HG02840 (cell line): ENCODE results near the gene RP2.
A peak's percentile ranks its signal among the peaks of the same experiment; 100 is the strongest.

Source experiments
- ATAC-seq: cut with Tn5 transposase; IDR thresholded peaks from one replicate; pipeline ENCODE4 v1.9.1; 2021; ENCODE audit warnings: mild to moderate bottlenecking, moderate library complexity, moderate number of reproducible peaks; ENCODE audit not compliant: unreplicated experiment, low FRiP score

Gene RP2

DNA sequence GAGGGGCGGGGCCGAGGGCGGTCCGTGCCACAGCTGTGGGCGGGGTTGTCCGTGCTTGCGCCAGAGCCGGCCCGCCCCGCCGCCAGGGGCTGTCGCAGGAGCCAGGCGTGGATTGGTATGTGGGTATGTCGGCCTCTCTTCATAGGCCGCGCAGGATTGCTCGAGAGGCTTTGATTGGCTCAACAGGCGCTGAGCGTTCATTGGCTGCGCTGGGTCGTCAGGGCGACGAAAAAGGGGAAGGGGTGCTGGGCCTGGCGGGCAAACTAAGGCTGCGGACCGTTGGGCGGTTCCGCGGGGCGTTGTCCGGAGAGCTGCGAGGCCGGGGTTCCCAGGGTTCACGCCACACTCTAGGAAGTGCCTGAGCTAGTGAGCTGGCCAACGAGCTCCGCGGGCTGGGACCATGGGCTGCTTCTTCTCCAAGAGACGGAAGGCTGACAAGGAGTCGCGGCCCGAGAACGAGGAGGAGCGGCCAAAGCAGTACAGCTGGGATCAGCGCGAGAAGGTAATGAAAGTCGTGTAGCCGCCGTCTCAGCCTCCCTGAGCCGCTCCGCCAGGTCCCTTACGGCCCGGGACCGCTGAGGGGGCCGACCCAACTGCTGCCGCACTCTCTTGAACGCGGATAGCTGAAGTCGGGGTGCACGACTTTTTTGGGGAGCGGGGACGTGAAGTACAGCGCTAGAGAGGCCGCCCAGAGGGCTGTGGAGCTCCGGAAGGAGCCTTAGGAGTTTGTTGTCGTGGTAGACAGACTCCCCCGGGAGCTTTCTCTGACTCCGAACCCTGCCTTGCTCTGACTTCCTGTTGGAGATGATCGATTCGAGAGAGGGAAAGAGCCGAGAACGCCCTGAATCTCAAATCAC is at the start of gene RP2:
Gene RP2 (plus strand): TSS at position 343 of the 857 bp plus-strand sequence. CDS start 58 bp downstream, at position 401.
- peak; percentile 96 for ATAC-seq

DNA sequence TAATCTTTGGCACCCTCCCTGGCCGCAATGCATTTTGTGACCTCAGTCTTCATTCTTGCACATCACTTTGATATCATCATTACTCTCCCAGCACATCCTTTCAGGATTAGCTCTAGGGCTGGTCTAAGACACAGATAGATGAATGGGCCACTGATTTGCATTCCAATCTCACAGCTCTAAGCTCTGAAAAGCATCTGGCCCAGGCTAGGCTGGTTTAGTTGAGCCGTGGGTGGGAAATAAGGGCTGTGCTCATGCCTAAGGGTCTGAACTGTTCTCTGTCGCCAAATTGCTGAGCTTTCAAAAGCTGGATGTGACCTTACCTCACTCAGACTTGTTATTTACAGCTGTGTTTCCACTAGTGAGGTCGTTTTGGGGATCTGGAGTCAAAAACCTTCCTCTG is 47.9 kb upstream of the RP2 start:
- no peak for ATAC-seq

DNA sequence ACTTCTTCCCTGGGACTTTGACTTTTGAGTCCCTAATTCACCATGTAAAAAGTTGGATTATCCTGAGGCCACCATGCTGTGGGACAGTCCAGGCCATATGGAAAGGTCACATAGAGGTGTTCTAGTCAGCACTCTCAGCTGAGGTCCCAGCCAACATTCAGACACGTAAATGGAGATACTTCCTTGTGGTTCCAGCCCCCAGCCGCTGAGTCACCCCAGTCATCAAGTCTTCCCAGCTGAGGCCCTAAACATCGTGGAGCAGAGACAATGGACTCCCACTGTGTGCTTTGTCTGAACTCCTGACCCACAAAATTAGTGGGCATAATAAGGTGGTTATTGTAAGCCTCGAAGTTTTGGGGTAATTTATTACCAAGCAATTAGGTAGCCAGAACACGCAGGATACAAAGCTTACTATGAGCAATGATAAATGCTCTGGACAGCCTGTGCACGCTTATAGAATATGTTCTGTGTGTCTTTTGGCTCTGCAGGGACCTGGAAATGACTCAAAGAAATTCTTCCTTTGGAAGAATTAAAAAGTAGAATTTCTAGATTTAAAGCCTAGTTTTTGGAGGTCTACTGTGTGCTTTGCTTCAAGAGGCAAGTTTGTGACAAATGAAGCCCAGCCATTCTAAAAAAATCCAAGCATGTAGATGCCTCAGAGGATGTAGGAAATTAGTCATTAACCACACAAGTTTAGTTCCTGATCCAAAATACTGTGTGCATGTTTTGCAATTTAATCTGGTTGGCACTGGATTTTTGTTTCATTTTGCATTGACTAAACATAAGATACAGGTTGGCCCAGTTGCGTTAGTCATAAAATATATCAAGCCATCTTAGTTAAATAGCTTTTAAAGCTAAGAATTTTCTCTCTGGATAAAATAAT is 44.7 kb upstream of the RP2 start:
- no peak for ATAC-seq

DNA sequence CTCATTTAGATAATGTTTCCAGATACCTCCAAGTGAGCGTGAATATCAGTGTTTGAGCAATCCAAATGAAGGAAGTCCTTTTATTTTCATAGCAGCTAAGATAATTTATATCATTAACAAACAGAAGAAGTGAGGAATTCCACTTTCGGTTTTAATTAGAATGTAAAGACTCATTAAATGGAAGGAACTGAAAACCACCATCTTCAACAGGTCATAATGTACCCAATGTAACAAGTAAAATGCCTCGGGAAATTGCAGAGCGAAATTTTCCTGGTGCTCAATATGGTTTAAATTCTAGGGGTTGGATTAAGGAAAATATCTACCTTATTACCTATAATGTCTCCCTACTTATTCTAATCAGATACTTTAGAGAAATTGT is 44.0 kb upstream of the RP2 start:
- ATAC-seq, result no peak

DNA sequence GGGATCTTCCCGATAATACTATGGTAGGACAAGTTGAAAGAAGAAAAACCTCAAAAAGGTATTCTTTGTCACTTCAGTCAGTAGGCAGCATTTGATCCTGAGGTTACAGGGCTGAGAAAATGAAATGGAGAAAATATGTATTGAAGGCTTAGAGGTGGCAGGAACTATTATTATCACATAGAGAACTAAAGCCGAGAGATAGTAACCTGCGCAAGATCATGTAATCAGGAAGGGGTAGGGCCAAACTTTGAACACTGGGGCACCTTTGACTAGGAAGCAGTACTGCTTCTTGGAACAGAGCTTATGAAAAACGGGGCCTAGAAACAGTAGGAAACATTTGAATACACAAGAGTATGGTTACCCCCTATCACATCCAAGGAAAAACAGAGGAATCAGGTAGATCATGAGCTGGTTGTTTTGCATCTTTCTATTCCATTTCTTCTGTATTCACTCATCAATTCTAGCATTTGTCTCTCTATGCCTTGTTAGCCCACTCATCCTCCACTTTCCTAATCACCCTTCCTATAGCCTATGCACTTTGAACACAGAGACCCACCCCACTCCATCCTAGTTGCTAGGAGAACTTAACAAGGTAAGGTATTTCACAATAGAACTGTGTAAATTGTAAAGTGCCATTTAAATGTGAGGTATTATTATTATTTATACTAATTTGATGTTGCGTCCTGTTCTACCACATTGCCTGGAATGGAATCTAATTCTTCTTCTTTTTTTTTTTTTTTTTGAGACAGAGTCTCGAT is 43.3 kb upstream of the RP2 start:
- no peak for ATAC-seq

DNA sequence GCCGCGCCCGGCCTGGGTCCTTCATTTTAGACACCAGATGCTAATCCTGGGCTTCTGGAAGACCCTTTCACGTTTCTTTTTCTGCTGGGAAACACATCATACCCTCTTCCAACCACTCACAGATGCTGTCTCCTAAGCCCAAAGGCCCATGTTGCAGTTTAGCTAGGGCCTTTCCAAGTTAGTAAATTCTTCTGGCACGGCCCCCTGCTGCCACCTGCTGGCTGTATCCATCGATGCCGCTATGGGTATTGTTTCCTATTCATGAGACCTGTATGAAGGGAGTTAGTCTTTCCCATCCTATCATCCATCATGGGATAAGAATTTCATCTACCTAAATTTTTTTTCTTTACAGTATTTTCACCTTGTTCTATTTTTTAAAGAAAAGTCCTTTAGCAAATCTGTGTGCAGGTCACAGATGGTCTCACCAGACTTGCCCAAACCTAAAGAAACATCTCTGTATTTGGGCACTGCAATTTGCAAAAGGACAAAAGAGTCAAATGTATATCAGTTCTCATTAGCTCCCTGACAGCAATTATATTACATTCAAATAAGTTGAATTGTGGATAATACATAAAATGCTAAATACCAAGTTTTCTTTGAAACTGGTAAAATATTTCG is 40.2 kb upstream of the RP2 start:
- peak; percentile 57 for ATAC-seq

DNA sequence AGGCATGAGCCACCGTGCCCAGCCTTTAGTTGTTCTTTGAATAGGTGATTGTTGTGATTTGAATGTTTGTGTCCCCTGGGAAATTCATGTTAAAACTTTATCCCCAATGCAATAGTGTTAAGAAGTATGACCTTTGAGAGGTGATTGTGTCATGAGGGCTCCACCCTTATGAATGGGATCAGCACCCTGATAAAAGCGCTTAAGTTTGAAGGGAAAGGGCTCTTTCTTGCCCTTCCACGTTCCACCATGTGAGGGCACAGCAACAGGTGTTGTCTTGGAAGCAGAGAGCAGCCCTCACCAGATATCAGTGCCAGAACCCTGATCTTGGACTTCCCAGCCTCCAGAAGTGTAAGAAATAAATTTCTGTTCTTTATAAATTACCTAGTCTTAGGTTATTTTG is 33.7 kb upstream of the RP2 start:
- ATAC-seq, result no peak

DNA sequence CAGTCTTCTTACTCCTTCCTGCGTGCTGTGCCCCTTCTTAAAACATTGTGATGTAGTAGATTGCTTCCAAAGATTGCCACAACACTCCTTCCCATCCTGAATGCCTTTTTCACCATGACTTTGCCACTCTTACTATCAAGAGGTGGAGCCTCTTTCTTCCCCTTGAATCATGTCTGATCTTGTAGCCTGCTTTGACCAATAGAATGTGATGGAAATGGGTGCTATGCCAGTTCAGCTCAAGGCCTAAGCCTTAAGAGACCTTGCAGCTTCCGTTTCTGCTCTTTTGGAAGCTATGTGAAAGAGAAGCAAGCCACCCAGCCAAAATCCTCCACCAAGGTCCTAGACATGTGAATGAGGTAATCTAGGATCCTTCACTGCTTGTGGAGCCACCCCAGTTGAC is 31.6 kb upstream of the RP2 start:
- no peak for ATAC-seq

DNA sequence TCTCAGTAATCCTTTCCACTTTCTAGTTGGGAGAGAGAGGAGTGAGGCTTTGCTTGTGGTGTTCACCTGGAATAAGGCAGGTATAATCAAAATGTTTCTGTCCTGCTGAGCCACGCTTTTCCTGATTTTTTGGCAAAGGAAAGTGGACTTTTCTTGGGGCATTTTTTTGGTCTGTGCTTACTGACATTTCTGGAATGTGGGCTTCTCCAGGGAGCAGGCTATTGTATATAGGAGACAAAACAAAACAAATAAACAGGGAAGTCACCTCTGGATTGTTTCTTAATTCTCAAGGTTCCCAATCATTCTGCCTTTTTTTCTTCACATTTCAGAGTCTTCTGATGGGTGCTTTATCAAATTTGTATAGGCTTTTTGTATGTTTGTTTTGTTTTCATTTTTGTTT is 25.7 kb upstream of the RP2 start:
- no peak for ATAC-seq

DNA sequence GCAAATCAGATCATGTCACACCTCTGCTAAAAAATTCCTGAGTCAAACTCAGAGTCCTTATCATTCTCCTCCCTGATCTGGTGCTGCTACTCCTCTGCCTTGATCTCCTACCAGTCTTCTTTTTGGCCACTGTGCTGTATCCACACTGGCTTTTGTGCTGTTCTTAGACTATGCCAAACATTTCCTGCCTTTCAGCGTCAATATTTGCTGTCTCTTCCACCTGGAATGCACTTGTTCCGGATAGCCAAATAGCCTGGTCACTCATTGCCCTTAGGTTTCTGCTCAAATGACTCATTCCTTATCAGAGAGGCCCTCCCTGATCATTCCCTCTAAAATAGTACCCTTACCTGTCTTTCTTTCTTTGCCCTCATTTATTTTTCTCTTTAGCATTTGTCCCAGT is 24.4 kb upstream of the RP2 start:
- no peak for ATAC-seq

DNA sequence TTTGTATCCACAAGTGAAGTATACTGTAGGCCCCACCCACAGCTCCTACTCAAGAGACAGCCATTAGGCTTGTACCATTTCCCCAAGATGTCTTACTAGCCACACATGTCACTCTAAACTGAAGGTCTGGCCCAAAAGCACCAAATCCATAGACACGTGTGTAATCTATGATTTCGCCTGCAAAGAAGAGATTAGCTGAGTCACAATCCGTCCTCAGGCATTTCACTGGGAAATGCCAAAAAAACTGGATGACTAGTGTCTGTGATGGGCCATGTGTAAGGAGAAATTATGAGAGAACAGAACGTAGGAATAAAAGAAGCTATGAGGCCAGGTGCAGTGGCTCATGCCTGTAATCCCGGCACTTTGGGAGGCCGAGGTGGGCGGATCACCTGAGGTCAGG is 21.9 kb upstream of the RP2 start:
- no peak for ATAC-seq

DNA sequence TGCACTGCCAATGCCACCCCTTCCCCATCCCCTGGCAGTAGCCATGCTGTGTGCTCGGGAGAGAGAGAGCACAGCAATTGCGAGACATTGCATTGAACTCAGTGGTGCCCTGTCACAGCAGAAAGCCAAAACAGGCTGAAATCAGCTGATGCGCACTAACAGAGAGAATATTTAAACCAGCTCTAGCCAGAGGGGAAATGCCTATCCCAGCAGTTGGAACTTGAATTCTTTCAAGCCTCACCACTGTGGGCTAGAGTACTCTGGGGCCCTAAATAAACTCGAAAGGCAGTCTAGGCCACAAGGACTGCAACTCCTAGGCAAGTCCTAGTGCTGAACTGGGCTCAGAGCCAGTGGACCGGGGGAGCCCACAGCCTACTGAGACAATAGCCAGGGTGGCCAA is 17.7 kb upstream of the RP2 start:
- ATAC-seq, result no peak

DNA sequence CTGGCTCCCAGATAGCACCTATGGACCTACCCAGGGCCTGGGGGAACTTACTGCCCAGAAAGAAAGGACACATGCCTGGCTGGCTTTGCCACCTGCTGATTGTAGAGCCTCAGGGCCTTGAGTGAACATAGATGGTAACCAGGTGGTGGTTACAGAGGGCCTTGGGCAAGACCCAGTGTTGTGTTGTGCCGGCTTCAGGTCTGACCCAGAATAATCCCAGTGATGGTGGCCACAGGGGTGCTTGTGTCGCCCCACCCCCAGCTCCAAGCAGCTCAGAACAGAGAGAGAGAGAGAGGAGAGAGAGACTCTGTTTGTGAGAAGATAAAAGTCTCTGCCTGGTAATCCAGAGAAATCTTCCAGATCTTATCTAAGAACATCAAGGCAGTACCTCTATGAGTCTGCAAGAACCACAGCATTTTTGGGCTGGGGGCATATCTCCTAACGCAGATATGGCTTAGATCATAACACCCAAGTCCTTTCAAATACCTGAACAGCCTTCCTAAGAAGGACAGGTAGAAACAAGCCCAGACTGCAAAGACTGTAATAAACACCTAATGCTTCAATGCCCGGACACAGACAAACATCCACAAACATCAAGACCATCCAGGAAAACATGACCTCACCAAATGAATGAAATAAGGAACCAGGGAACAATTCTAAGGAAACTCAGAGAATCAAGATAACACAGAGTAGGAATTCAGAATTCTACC is 16.3 kb upstream of the RP2 start:
- ATAC-seq, result no peak

DNA sequence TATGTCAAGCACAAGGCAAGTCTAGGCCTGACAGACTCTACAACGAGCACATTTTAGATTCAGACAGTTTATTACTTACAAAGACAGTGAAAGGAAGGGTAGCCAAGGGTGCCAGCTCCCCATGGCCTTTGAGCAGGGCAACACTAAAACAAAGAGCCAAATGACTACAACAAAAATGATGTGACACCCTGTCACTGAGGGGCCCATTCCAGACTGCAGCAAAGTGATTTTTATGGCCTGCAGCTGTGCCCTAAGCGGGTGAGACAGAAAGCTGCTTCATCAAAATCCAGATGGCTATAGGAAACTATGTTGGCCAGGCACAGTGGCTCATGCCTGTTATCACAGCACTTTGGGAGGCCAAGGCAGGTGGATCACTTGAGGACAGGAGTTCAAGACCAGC is 13.4 kb upstream of the RP2 start:
- no peak for ATAC-seq

DNA sequence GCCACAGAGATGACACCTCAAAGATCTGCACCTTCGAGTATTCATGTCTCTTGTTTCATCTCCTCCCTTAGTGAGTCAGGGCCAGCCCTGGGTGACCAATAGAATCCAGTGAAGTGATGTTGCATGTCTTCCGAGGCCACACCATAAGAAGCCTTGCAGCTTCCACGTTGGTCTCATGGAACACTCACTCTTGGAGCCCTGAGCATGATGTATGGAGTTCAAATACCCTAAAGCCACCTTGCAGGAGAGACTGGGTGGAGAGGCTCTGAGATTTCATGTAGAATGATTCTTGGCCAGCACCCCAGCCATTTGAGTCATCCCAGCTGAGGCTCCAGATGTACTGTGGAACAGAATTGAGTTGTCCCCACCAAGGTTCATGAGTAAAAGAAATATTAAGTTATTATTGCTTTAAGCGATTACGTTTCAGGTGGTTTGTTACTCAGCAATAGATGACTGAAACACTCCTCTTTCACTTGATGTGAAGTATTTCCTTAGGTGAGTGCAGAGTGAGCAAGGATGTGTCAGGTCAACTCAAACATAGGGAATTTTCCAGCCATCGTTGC is 5.0 kb upstream of the RP2 start:
- no peak for ATAC-seq

DNA sequence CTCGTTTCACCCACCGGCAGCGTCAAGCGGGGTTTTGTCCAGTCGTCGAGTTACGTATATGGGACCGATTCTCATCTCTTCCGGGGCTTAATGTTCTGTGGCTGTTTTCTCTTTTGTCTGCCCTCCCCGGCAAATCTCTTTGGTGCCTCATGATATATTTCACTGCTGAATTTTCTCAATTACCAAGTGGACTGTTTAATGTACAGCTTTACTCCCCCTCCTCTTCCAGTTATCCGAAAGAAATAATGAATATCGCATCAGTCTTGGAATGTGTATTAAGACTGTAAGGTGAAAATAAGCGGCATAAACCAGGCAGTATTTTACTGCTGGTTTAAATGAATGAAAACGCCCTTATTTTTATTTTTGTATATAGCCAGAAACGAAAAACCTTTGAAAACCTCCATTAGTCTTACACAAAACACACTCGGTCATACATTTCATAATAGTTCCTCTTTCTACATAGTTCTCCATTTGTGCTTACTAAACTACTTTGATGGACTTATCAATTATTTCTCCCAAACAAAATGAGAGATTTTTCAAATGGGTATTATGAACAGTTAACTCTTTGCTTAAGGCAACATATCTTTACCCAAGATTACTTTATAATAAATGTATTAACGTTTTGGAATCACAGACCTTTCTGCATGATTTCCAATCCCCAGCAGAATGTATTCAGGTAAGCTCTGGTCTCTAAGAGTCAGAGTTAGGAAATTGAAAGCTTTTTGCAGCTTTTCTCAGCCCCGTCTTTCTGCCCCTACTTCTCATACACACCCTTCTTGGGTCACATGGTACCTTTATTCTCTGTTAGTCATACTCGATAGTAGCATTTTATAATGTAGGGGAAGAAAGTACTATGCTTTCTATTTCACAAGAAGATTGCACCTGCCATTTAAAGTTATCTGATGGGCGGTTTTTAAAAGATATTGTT is 979 bp downstream of the RP2 start:
- ATAC-seq, result no peak

DNA sequence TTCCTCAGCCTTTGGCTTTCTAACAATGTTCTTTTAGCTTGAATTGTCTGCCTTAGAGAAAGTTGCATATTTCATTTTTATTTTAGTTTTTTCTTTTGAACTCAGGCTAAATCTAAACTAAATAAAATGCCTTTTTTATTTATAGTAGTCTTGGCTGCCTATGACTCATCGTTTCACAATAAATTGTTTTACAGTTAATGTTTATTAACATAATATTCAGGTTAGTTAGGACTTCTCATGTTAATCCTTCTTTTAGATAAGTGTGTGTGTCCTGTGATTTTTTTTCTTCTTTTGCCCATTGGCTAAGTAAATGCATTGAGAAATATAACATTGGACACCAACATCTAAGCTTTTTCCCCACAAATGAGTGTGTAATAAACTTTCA is 1.6 kb downstream of the RP2 start:
- ATAC-seq, result no peak

DNA sequence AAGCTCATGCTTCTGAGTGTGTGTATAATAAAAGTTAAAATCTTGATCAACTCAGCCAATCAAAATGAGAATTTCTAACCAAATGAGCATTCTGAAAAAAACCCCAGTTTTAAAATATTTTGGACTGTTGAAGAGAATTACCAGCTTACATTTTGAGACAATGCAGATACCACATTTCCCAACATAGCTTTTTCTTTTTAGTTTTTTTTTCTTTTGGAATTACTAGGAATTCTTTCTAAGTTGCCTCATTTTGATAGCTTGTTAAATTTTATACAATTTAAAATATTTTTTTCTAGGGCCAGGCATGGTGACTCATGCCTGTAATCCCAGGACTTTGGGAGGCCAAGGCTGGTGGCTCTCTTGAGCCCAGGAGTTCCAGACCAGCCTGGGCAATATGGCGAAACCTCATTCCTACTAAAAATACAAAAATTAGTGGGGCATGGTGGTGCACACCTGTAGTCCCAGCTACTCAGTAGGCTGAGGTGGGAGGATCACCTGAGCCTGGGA is 2.2 kb downstream of the RP2 start:
- ATAC-seq, result no peak
